ENCODE results near the gene CACNA1D.
"Not testable (repeated sequence)": the region's sequence is repeated elsewhere in the genome, so short reads cannot be mapped to it uniquely, and the experiment has no call there.

The CACNA1D gene

DNA sequence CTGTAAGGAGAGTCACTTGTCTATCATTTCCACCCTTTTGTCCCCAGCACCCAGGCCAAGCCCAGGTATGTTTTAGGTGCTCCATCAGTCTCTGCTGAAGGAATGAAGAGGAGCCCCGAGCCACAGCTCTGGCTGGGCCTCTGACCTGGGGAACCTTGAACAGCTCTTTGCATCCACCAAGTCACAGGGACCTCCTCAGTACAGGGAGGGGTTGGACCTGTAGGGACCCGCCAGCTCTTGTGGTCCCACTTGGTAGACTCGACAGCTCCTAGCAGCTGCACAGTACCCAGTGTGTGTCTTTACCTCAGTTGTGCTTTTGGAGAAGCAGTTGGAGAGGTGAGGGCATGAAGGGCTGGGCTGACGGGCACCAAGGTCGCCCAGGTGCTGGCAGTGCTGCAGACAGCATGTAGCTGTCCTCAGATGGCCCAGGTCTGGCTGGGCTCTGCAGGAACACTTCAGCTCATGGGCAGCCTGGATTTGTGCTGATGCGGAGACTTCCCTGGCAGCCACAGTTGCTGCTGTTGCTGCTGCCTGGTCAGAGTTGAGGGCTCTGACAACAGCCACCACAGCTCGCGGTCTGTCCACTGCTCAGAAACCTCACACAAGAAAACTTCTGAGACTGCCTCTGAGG, 123.6 kb downstream of the CACNA1D start:
- DNase-seq: no peak

GRCh38 chr3:53618524-53618906, 124.1 kb downstream of the CACNA1D start:
- DNase-seq: no peak

DNA sequence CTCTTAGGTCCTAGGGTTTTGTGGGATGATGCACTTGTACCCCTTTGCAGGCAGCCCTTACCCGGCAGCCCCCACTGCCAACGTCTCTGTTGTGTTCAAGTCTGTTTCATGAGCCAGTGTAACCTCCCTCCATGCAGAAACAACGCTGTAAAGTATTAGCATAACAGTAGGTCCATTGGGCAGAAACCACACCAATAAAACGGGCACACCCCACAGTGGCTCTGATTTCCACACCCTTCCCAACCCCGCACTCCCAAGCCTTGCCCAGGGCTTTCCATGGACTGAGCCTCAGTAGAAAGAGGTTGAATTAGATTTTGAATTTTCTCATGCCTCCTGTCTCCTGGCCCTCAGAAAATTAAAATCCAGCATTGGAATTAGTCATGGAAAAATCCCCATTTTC, 124.5 kb downstream of the CACNA1D start:
- no peak for DNase-seq

DNA sequence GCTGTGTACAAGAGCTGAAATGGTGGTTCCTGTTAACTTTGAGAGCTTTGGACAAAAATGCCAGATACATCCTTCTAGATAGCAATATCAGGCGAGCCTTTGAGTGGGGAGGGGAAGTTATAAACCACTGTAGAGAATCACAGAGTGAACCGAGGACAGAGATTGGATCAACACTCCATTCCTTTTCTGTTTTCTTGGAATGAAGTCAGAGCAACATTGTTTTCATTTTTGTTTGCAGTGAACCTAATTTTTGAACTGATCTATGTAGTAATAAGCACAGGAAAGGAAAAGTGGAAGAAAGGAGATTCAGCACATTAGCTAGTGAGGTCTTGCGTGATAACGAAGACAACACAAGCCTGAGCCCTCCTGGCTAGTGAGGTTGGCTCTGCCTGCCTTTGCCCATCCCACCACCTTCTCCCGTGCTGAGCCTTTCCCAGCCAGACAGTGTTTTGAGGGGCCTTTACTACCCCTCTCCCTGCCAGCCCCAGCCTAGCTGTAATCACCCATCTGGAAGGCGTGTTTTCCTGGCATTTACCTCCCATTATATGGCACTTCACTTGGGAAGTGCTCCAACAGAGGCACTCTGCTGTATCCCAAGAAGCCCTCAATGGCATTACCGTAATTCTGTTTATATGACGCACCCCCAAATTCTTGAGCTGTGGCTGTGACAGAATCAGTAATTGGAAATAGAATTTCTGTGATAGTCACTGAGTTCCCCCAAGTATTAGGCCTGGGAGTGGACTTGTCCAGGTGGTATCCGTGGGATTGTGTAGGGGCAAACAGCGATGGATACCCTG, 129.8 kb downstream of the CACNA1D start:
- no peak for DNase-seq

- no peak for DNase-seq
These were observed 132.5 kb downstream of the CACNA1D start for GRCh38 chr3:53626876-53627275.

GRCh38 chr3:53628536-53629401, 134.4 kb downstream of the CACNA1D start:
- DNase-seq: no peak

DNA sequence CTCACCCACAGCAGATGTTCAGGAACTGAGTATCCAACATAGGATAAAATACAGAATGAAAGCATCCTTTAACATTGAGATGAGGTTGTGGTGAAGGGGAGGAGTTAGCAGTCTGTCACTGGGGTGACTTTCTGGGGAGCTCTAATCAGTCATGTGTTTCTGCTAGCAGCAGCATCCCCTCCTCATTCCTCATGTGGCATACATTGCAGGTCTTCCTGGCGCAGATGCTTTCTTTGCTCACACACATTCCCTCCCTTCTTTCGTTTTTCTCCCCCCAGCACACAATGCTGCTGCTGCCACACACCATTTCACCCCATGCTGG, 135.0 kb downstream of the CACNA1D start:
- no peak for DNase-seq

GRCh38 chr3:53630547-53630946, 136.1 kb downstream of the CACNA1D start:
- DNase-seq: no peak

DNA sequence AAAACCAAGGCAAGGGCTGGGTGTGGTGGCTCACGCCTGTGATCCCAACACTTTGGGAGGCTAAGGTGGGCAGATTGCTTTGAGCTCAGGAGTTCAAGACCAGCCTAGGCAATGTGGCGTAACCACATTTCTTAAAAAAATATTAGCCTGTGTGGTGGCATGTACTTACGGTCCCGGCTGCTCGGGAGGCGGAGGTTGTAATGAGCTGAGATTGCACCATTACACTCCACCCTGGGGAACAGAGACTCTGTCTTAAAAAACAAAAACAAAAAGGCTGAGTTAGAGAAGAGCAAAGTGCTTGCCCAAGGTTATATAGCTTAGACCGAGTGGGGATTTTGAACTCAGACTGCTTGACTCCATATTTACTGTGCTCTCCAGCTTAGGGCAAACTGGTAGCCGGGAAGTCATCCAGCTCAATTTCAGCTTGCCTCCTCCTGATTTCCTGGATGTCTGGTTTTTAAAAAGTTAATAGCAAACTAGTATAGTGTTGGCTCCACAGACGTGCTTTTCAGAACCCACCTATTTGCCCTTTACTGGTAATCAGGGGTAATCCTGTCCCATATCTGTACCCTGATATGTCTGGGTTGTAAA, 138.9 kb downstream of the CACNA1D start:
- DNase-seq: no peak

GRCh38 chr3:53635041-53635440, 140.6 kb downstream of the CACNA1D start:
- no peak for DNase-seq

DNA sequence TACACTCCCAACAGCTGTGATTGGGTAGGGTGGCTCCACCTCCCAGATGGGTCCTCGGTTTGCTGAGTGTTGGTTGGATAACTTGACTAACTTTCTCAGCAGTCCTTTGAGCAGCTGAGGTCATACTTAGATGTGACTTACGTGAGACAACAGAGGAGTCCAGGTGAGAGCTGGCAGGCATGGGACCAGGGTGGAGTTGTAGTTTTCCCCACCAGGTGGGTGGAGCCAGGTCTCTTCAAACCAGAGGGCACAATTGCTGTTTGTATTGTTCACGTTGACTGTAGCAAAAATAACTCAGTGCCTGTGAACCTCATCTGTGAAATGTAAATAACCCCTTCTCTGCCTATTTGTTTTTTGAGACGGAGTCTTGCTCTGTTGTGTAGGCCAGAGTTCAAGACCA, 144.4 kb downstream of the CACNA1D start:
- DNase-seq: not testable (repeated sequence)

GRCh38 chr3:53641397-53641796, 147.0 kb downstream of the CACNA1D start:
- DNase-seq: no peak

DNA sequence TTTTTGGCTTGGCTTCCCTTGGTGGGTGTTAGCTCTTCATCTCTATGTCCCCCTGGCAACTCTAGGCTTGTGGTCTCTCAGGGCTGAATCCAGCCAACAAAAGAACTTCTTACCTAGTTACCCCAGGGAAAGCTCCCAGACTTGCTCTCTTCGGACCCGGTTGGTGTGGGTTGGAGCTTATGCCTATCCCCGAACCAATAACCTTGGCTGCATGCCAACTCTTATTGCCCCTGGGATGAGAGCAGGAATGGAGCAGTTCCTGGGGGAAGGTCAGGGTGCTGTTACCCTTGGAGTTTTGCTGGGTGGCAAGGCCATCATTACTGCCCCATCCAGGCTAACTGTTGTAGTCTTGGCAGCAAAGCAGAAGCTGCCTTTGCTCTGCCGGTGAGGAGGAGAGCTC, 147.8 kb downstream of the CACNA1D start:
- no peak for DNase-seq

DNA sequence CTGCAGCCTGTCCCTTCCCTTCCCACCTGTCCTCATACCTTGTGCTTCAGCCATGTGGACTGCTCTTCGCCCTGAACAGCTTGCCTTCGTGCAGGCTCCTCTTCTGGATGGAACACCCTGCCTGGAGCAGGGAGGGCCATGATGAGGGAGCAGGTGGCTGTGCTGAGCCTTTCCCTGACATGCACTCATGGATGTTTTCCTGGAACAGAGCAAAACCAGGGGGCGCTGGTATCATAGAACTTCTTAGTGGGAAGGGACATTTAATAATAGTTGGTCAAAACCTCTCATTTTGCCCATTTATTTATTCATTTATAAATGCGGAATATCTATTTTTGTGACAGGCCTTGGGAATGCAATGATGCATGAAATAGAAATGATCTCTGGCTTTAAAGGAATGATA, 149.3 kb downstream of the CACNA1D start:
- DNase-seq: no peak

- no peak for DNase-seq
These were observed 151.3 kb downstream of the CACNA1D start for GRCh38 chr3:53645754-53646153.

DNA sequence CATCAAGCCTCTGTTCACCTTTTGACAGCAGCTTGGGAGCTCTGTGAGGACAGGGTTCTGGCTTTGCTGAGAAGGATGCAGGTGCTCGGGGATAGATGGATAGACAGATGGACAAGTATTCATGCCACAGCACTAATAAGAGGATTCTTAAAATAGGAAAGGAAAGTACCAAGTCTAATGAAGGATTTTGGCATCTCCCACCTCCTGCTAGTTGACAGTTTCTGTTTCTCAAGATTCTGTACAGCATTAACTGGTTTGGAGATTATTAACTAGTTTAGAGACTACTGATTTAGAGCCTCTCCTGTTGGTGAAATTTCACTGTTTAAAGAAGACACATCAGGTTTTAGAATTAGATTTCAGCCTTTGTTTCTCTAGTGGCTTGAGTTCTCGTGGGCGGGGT, 152.3 kb downstream of the CACNA1D start:
- no peak for DNase-seq

- DNase-seq: no peak
These were observed 155.4 kb downstream of the CACNA1D start for GRCh38 chr3:53649816-53650215.

DNA sequence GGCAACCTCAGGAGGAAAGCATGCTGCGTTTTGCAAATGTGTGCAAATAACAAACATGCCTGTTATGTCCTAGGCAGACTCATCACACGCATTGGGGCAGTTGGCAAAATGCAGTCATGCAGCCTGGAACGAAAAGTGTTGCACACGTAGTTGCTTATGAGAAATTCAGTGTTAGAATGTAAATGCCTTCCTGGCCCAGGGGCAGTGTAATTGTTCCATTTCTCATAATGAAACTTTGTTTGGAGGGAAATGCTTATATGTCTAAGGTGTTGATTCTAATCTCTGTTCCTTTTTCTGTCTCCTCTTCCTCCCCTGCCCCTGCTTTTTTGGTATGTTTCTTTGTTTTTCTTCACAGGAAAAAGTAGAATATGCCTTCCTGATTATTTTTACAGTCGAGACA, 156.0 kb downstream of the CACNA1D start:
- no peak for DNase-seq

DNA sequence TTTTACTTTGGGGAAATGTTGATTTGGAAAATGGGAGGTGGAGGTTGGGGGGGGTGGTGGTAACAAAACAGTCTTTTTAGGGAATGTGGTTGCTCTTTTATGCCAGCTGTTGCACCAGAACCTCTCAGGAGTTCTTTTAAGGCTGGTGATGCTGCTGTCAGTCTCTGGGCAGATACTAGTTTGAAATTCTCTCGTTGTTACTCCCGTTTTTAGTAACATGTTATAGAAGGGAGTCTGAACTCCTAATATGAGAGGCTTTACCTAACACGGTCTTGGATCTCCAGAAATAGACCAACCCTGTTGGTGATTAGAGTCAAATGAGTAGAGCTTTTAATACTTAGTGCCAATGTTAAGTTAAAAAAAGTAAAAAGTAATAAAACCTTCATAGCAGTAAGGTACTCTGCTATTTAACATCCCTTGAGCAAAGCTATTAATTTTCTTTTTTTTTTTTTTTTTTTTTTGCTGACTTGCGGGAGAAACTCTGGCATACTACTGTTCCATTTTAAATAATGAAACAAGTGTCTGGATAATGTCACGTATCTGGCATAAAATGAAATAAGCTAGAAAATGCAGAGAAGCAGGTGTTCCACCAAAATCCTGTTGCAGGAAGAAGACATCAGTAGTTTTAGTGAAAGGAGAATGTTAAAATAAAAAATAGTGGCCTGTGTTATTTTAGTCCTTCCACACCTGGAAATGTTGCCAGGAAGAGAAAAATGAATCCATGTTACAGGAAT, 156.7 kb downstream of the CACNA1D start:
- DNase-seq: no peak

- no peak for DNase-seq
These were observed 157.5 kb downstream of the CACNA1D start for GRCh38 chr3:53651927-53652326.

- no peak for DNase-seq
These were observed 163.2 kb downstream of the CACNA1D start for GRCh38 chr3:53657651-53658050.

DNA sequence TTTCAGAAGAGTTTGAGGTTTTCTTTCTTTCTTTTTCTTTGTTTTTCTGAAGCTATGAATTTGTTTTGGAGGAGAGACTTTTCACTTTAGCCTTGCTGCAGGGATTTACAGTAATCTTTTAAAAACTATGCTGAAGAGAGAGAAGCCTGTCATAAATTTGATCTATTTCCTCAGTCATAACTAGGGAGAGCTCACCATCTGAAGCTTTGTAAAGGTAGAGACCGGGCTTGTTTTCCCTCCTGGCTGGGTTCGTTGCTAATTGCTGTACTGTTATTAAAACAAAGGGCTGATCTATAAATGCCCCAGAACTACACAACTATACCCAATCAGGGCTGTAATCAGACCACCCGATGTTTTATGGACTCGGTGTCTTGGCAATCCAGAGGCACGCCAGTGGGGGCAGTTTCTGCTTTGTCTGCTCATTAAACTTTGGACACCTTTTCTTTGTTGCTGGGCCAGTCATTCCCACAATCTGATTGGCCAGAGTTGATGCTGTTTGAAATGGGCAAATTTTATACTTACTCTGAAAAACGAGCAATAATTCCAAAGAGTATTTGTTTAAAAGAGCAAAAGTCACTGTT, 164.3 kb downstream of the CACNA1D start:
- no peak for DNase-seq
